Ishikawa (cell line): ENCODE measurements around the gene BNIP1.

Source experiments
- CEBPB ChIP-seq: IDR thresholded peaks from 2 replicates; pipeline ENCODE4 v1.6.1; 2012
- CREB1 ChIP-seq: IDR thresholded peaks from 2 replicates; pipeline ENCODE4 v1.6.1; 2012; ENCODE audit warnings: low read depth
- EGR1 ChIP-seq: IDR thresholded peaks from 2 replicates; pipeline ENCODE4 v1.6.1; 2012
- EP300 ChIP-seq: IDR thresholded peaks from 2 replicates; pipeline ENCODE4 v1.6.1; 2012; ENCODE audit warnings: borderline replicate concordance
- FOXM1 ChIP-seq: IDR thresholded peaks from 2 replicates; pipeline ENCODE4 v1.6.1; 2012; ENCODE audit warnings: low read depth, borderline replicate concordance
- MAX ChIP-seq: IDR thresholded peaks from 2 replicates; pipeline ENCODE4 v1.6.1; 2012
- NFIC ChIP-seq: IDR thresholded peaks from 2 replicates; pipeline ENCODE4 v1.6.1; 2012
- RAD21 ChIP-seq: IDR thresholded peaks from 2 replicates; pipeline ENCODE4 v1.6.1; 2012; ENCODE audit warnings: low read depth
- REST ChIP-seq: IDR thresholded peaks from 2 replicates; pipeline ENCODE4 v1.6.1; 2012; ENCODE audit warnings: low read depth, mild to moderate bottlenecking
- TAF1 ChIP-seq: IDR thresholded peaks from 2 replicates; pipeline ENCODE4 v1.6.1; 2012; ENCODE audit warnings: low read depth, mild to moderate bottlenecking
- TCF12 ChIP-seq: IDR thresholded peaks from 2 replicates; pipeline ENCODE4 v1.6.1; 2012; ENCODE audit warnings: low read depth
- TEAD4 ChIP-seq: IDR thresholded peaks from 2 replicates; pipeline ENCODE4 v1.6.1; 2012
- USF1 ChIP-seq: IDR thresholded peaks from 2 replicates; pipeline ENCODE4 v1.6.1; 2012
- YY1 ChIP-seq: IDR thresholded peaks from 2 replicates; pipeline ENCODE4 v1.6.1; 2012; ENCODE audit warnings: low read depth
- ZBTB7A ChIP-seq: IDR thresholded peaks from 2 replicates; pipeline ENCODE4 v1.6.1; 2012; ENCODE audit warnings: low read depth

Gene BNIP1

GRCh38 chr5:173103411-173103810 is 40.9 kb upstream of the BNIP1 start:
- TF ChIP-seq CREB1 (no peak), TCF12 (no peak), REST (no peak), RAD21 (no peak), EGR1 (no peak), EP300 (no peak), ZBTB7A (no peak), USF1 (no peak), MAX (no peak), TAF1 (no peak), TEAD4 (no peak), NFIC (no peak), FOXM1 (no peak), YY1 (no peak), CEBPB (no peak)

GRCh38 chr5:173108914-173109313 is 35.4 kb upstream of the BNIP1 start:
- no peak for TF ChIP-seq RAD21
- no peak for TF ChIP-seq TAF1
- no peak for TF ChIP-seq NFIC
- no peak for TF ChIP-seq FOXM1
- TF ChIP-seq REST: no peak
- TF ChIP-seq USF1: no peak
- TF ChIP-seq YY1: no peak
- TF ChIP-seq TEAD4: no peak
- TF ChIP-seq MAX: no peak
- no peak for TF ChIP-seq EGR1
- no peak for TF ChIP-seq ZBTB7A
- no peak for TF ChIP-seq EP300

- no peak for TF ChIP-seq TEAD4
- TF ChIP-seq MAX: no peak
- TF ChIP-seq YY1: no peak
- no peak for TF ChIP-seq CEBPB
- no peak for TF ChIP-seq EGR1
- TF ChIP-seq TCF12: no peak
- TF ChIP-seq USF1: no peak
- TF ChIP-seq TAF1: no peak
- TF ChIP-seq ZBTB7A: no peak
- TF ChIP-seq NFIC: no peak
- TF ChIP-seq CREB1: no peak
- TF ChIP-seq EP300: no peak
- no peak for TF ChIP-seq REST
Measured at GRCh38 chr5:173114536-173114935, 29.8 kb upstream of the BNIP1 start.

GRCh38 chr5:173119719-173120118 is 24.6 kb upstream of the BNIP1 start:
- TF ChIP-seq NFIC: no peak
- TF ChIP-seq CREB1: no peak
- no peak for TF ChIP-seq MAX
- no peak for TF ChIP-seq TEAD4
- no peak for TF ChIP-seq REST
